Left ventricle myocardium inferior (tissue), 1 donor: ENCODE measurements around the gene NRP2. TPM values are rescaled to one million over a fixed set of nuclear protein-coding genes. Genes with fewer than 3 reads are reported as not detected.

Experiments
- DNase-seq: peaks from one replicate; pipeline ENCODE4 v3.0.0-alpha.2; 2020
- H3K27ac ChIP-seq: fragments of 200-600 bp; replicated peaks from 2 replicates; pipeline ENCODE4 v1.8.0; 2021
- H3K27me3 ChIP-seq: fragments of 200-600 bp; 2 replicates; pipeline ENCODE4 v1.8.0; 2021; ENCODE audit warnings: low read depth
- H3K36me3 ChIP-seq: fragments of 200-600 bp; 2 replicates; pipeline ENCODE4 v1.8.0; 2021
- H3K4me1 ChIP-seq: fragments of 200-600 bp; 2 replicates; pipeline ENCODE4 v1.8.0; 2021
- H3K4me3 ChIP-seq: fragments of 200-600 bp; 2 replicates; pipeline ENCODE4 v1.8.0; 2021; ENCODE audit warnings: mild to moderate bottlenecking, moderate library complexity
- H3K9me3 ChIP-seq: fragments of 200-600 bp; replicated peaks from 2 replicates; pipeline ENCODE4 v1.8.0; 2021
- CTCF ChIP-seq: fragments of 200-600 bp; IDR thresholded peaks from 2 replicates; pipeline ENCODE4 v1.8.0; 2021; ENCODE audit warnings: antibody characterized with exemption, mild to moderate bottlenecking, borderline replicate concordance
- intact Hi-C: fragments of 100-400 bp; cut with micrococcal nuclease; formaldehyde crosslinking; loops from one replicate; pipeline ENCODE4 v1.11.0; 2022
- total RNA-seq: library from RNA; stranded (reverse); fragmentation: NEBNext Ultra II Directional; extraction: Animal tissue kit (Norgen Biotek cat#: 25700); gene quantifications from one replicate; pipeline ENCODE4 v1.2.1, GENCODE V29; 2021
- donor health status: DM: no; HTN: yes; CAD: no; lungs with severe emphysema.

NRP2 gene
- total RNA-seq, 1 donor from 2014 or later: 7.6 TPM

GRCh38 chr2:205680903-205681302, 1.4 kb upstream of the NRP2 start:
- Histone ChIP-seq H3K36me3 (no peaks in the 10 kb centered on the region), H3K27me3 (peaks cover 79% of the 10 kb centered on the region), H3K4me3 (no peak overlapping the region), H3K9me3 (no peaks in the 10 kb centered on the region), H3K27ac (no peak overlapping the region), H3K4me1 (peaks cover 48% of the 10 kb centered on the region)
- no peak for TF ChIP-seq CTCF
- intact Hi-C loops: no loop called here
- DNase-seq: no peak

GRCh38 chr2:205681401-205682238, 681 bp upstream of the NRP2 start:
- H3K9me3 ChIP-seq: no peaks in the 10 kb centered on the region
- intact Hi-C loops: no loop called here
- H3K27me3 ChIP-seq: peaks cover 86% of the 10 kb centered on the region
- no peak for TF ChIP-seq CTCF
- DNase-seq: no peak
- peak overlapping the region; percentile 84 for H3K27ac ChIP-seq
- H3K4me3 ChIP-seq: peak overlapping the region; percentile 79
- no peaks in the 10 kb centered on the region for H3K36me3 ChIP-seq
- H3K4me1 ChIP-seq: peaks cover 56% of the 10 kb centered on the region

GRCh38 chr2:205682971-205683501, 735 bp downstream of the NRP2 start:
- peaks cover 83% of the 10 kb centered on the region for H3K27me3 ChIP-seq
- H3K4me3 ChIP-seq: peak overlapping the region; percentile 79
- intact Hi-C loops: no loop called here
- no peak for TF ChIP-seq CTCF
- H3K36me3 ChIP-seq: no peaks in the 10 kb centered on the region
- peaks cover 69% of the 10 kb centered on the region for H3K4me1 ChIP-seq
- peak overlapping the region; percentile 84 for H3K27ac ChIP-seq
- DNase-seq: no peak
- no peaks in the 10 kb centered on the region for H3K9me3 ChIP-seq

GRCh38 chr2:205683502-205684367, 1.4 kb downstream of the NRP2 start:
- intact Hi-C loops: no loop called here
- peaks cover 76% of the 10 kb centered on the region for H3K4me1 ChIP-seq
- no peaks in the 10 kb centered on the region for H3K9me3 ChIP-seq
- peaks cover 76% of the 10 kb centered on the region for H3K27me3 ChIP-seq
- no peak for DNase-seq
- peak overlapping the region; percentile 84 for H3K27ac ChIP-seq
- H3K4me3 ChIP-seq: peak overlapping the region; percentile 79
- no peak for TF ChIP-seq CTCF
- no peaks in the 10 kb centered on the region for H3K36me3 ChIP-seq

GRCh38 chr2:205684871-205685313, 2.6 kb downstream of the NRP2 start:
- peak overlapping the region; percentile 79 for H3K4me3 ChIP-seq
- intact Hi-C loops: no loop called here
- H3K4me1 ChIP-seq: peaks cover 84% of the 10 kb centered on the region
- no peak for TF ChIP-seq CTCF
- DNase-seq: no peak
- H3K27ac ChIP-seq: peak overlapping the region; percentile 84
- peaks cover 65% of the 10 kb centered on the region for H3K27me3 ChIP-seq
- no peaks in the 10 kb centered on the region for H3K9me3 ChIP-seq
- H3K36me3 ChIP-seq: no peaks in the 10 kb centered on the region
